ENCODE data around the gene CD53. TPM values are rescaled to one million over a fixed set of nuclear protein-coding genes. Genes with fewer than 3 reads are reported as not detected.

Gene CD53
- total RNA-seq, 1 experiment from 2014 or later = 0.96 TPM

DNA sequence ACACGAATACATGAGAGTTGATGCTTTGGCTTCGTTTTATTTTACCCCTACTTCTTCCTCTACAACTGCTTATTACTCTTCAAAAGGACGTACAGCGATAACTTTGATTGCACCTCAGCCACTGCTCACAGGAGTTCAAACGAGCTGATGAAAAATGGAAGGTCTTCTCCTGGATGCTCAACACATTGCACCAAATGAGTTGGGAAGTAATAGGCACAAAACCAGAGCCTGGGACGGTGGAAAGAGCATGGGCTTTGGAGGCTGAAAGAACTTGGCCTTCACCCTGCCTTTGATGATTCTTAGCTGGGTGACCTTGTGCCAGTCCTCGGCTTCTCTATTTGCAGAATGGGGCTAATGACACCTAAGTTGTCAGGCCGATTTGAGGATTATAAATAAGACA lies 4.8 kb downstream of the CD53 start:
- no TSS peak for BruUV-seq (replicated peaks)
- Histone ChIP-seq H3K9me3 (ENCODE audit: control insufficient read depth in 1 of 2, insufficient read depth in 1 of 2, low read depth in 1 of 2, low read length in 2 of 2) (no peaks in the 10 kb centered on the region), H2AFZ (ENCODE audit: low read depth, low read length, poor library complexity, severe bottlenecking) (no peak overlapping the region), H3K4me1 (ENCODE audit: control insufficient read depth in 1 of 2, insufficient read depth in 2 of 2, low read length in 2 of 2) (peaks cover 4 to 11% of the 10 kb centered on the region in 2 experiments; a peak in 3 of 4 replicates), H3K9ac (ENCODE audit: low read length) (no peak overlapping the region), H4K20me1 (ENCODE audit: insufficient read depth) (no peaks in the 10 kb centered on the region), H3K36me3 (ENCODE audit: control insufficient read depth in 1 of 2, insufficient read depth in 2 of 2, low read length in 2 of 2) (no peaks in the 10 kb centered on the region), H3K79me2 (ENCODE audit: insufficient read depth, low read length) (no peaks in the 10 kb centered on the region), H3K27me3 (ENCODE audit: insufficient read depth, low read length) (no peaks in the 10 kb centered on the region; the same call in 1 of the 2 replicates), H3K27ac (ENCODE audit: low read depth, low read length) (no peak overlapping the region), H3K4me3 (replicated peaks in 1 of 2; ENCODE audit: low read depth in 1 of 2, low read length in 2 of 2) (no peak overlapping the region), H3K4me2 (ENCODE audit: low read length) (no peak overlapping the region), H3K9me2 (ENCODE audit: insufficient read depth) (no peaks in the 10 kb centered on the region)
- intact Hi-C loops (cut with micrococcal nuclease) = no loop called here
- DNase-seq (ENCODE audit: low read depth, low spot score) = no peak
- ChIA-PET RAD21 (ENCODE audit: low non-redundant PET in 1 of 2, low total read pairs in 2 of 2, uncharacterized antibody in 2 of 2, unreplicated experiment in 2 of 2) (no interaction called here), POLR2A (no interaction called here), CTCF (no interaction called here)
- TF ChIP-seq, protein P1, sequence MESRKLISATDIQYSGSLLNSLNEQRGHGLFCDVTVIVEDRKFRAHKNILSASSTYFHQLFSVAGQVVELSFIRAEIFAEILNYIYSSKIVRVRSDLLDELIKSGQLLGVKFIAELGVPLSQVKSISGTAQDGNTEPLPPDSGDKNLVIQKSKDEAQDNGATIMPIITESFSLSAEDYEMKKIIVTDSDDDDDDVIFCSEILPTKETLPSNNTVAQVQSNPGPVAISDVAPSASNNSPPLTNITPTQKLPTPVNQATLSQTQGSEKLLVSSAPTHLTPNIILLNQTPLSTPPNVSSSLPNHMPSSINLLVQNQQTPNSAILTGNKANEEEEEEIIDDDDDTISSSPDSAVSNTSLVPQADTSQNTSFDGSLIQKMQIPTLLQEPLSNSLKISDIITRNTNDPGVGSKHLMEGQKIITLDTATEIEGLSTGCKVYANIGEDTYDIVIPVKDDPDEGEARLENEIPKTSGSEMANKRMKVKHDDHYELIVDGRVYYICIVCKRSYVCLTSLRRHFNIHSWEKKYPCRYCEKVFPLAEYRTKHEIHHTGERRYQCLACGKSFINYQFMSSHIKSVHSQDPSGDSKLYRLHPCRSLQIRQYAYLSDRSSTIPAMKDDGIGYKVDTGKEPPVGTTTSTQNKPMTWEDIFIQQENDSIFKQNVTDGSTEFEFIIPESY (IDR thresholded peaks at IDR 0.05; ENCODE audit: extremely low read depth, insufficient replicate concordance, low read length) = no peak
- TF ChIP-seq JUND (IDR thresholded peaks at IDR 0.05) = no peak
- TF ChIP-seq RAD21 (IDR thresholded peaks at IDR 0.05; ENCODE audit: low read depth) = no peak
- TF ChIP-seq SIN3A (IDR thresholded peaks at IDR 0.05; ENCODE audit: low read depth) = no peak
- no peak for TF ChIP-seq ZFX (IDR thresholded peaks at IDR 0.05)
- no peak for TF ChIP-seq FOSL1 (IDR thresholded peaks at IDR 0.05; ENCODE audit: low read depth)
- TF ChIP-seq POLR2A (IDR thresholded peaks at IDR 0.05; ENCODE audit: borderline replicate concordance, extremely low read depth, insufficient read depth, insufficient read length) = no peak
- TF ChIP-seq POLR2AphosphoS5 (IDR thresholded peaks at IDR 0.05; ENCODE audit: low read depth, low read length) = no peak
- ATAC-seq = no peak

DNA sequence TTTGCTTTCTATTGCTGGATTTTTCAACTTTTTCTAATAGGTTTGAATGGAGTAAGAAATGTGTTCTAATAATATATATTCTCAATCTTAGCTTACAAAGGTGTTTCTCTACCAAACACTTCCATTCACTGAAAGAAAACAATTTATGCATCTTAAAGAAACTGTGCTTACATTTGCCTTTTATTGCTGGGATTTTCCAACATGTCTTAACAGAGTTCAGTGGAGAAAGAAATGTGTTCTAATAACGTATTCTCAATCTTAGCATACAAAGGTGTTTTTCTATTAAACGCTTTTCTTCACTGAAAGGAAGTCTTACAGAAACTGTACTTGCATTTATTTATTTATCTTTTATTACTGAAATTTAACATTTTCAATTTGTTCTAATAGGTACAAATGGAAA lies 5.6 kb downstream of the CD53 start:
- BruUV-seq (replicated peaks) = no TSS peak
- no peak for ATAC-seq

More for the DNA sequence above, 5.6 kb downstream of the CD53 start:
- H3K4me3 ChIP-seq (replicated peaks in 1 of 2; ENCODE audit: low read depth in 1 of 2, low read length in 2 of 2) = no peak overlapping the region
- no peaks in the 10 kb centered on the region for H3K9me3 ChIP-seq (ENCODE audit: control insufficient read depth in 1 of 2, insufficient read depth in 1 of 2, low read depth in 1 of 2, low read length in 2 of 2)
- H3K27ac ChIP-seq (ENCODE audit: low read depth, low read length) = no peak overlapping the region
- no peak for DNase-seq (ENCODE audit: low read depth, low spot score)
- H3K36me3 ChIP-seq (ENCODE audit: control insufficient read depth in 1 of 2, insufficient read depth in 2 of 2, low read length in 2 of 2) = no peaks in the 10 kb centered on the region
- ChIA-PET CTCF (no interaction called here), RAD21 (ENCODE audit: low non-redundant PET in 1 of 2, low total read pairs in 2 of 2, uncharacterized antibody in 2 of 2, unreplicated experiment in 2 of 2) (no interaction called here), POLR2A (no interaction called here)
- H3K27me3 ChIP-seq (ENCODE audit: insufficient read depth, low read length) = no peaks in the 10 kb centered on the region; the same call in 1 of the 2 replicates
- H3K9me2 ChIP-seq (ENCODE audit: insufficient read depth) = no peaks in the 10 kb centered on the region
- H3K4me1 ChIP-seq (ENCODE audit: control insufficient read depth in 1 of 2, insufficient read depth in 2 of 2, low read length in 2 of 2) = peaks cover 4 to 11% of the 10 kb centered on the region in 2 experiments; a peak in 3 of 4 replicates
- TF ChIP-seq, protein P2, sequence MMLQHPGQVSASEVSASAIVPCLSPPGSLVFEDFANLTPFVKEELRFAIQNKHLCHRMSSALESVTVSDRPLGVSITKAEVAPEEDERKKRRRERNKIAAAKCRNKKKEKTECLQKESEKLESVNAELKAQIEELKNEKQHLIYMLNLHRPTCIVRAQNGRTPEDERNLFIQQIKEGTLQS (IDR thresholded peaks at IDR 0.05) = no peak
- TF ChIP-seq POLR2A (IDR thresholded peaks at IDR 0.05; ENCODE audit: borderline replicate concordance, extremely low read depth, insufficient read depth, insufficient read length) (no peak), TCF7L2 (IDR thresholded peaks at IDR 0.05; ENCODE audit: borderline replicate concordance, extremely low read depth, insufficient read depth, insufficient read length) (no peak), ELF1 (IDR thresholded peaks at IDR 0.05; ENCODE audit: borderline replicate concordance, low read depth) (no peak), ZNF274 (IDR thresholded peaks at IDR 0.05; ENCODE audit: low read depth, low read length) (no peak), YY1 (IDR thresholded peaks at IDR 0.05; ENCODE audit: extremely low read depth, insufficient replicate concordance, low read depth, low read length) (no peak), SRF (IDR thresholded peaks at IDR 0.05; ENCODE audit: low read depth) (no peak), JUND (IDR thresholded peaks at IDR 0.05) (no peak), EZH2 (IDR thresholded peaks at IDR 0.05) (no peak)
- TF ChIP-seq, protein P3, sequence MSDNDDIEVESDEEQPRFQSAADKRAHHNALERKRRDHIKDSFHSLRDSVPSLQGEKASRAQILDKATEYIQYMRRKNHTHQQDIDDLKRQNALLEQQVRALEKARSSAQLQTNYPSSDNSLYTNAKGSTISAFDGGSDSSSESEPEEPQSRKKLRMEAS (IDR thresholded peaks at IDR 0.05) = no peak
- no peak overlapping the region for H3K4me2 ChIP-seq (ENCODE audit: low read length)
- no peaks in the 10 kb centered on the region for H4K20me1 ChIP-seq (ENCODE audit: insufficient read depth)
- no peak overlapping the region for H2AFZ ChIP-seq (ENCODE audit: low read depth, low read length, poor library complexity, severe bottlenecking)
- no peaks in the 10 kb centered on the region for H3K79me2 ChIP-seq (ENCODE audit: insufficient read depth, low read length)
- H3K9ac ChIP-seq (ENCODE audit: low read length) = no peak overlapping the region
- intact Hi-C loops (cut with micrococcal nuclease) = no loop called here

Data from HCT116 (cell line).